Cardiac fibroblast (primary cell): ENCODE data around the gene GFPT2.

Source experiments
- DNase-seq, 2 donors: peaks; one replicate each; pipeline versions ENCODE4 v3.0.0 to v3.0.0-alpha.2; 2010; ENCODE audit warnings: low read depth in 2 of 2
- H3K4me3 ChIP-seq, 2 donors: replicated peaks in 1 of 2; 1 replicate in 1 of 2; 2 replicates in 1 of 2; pipeline ENCODE4 v1.5.1; 2011; ENCODE audit warnings: low read depth in 2 of 2, low read length in 2 of 2, mild to moderate bottlenecking in 2 of 2, moderate library complexity in 1 of 2
- CTCF ChIP-seq: IDR thresholded peaks from one replicate; pipeline ENCODE4 v1.5.1; 2011; ENCODE audit warnings: low read depth, mild to moderate bottlenecking, low read length, inconsistent platforms

The GFPT2 gene

GRCh38 chr5:180395540-180396274 is 42.6 kb upstream of the GFPT2 start:
- TF ChIP-seq CTCF: no peak
- no peak overlapping the region for H3K4me3 ChIP-seq
- DNase-seq: no peak

- no peak for TF ChIP-seq CTCF
- DNase-seq: no peak
- H3K4me3 ChIP-seq: no peak overlapping the region
These were observed 41.0 kb upstream of the GFPT2 start for GRCh38 chr5:180394031-180394636.

- H3K4me3 ChIP-seq: no peak overlapping the region
- no peak for DNase-seq
- TF ChIP-seq CTCF: no peak
These were observed 38.1 kb upstream of the GFPT2 start for GRCh38 chr5:180391276-180391675.

GRCh38 chr5:180390441-180391190 is 37.5 kb upstream of the GFPT2 start:
- no peak overlapping the region for H3K4me3 ChIP-seq
- no peak for TF ChIP-seq CTCF
- DNase-seq: peak in 1 of 2 donors; percentile 16

- H3K4me3 ChIP-seq: no peak overlapping the region
- TF ChIP-seq CTCF: no peak
- peak in 1 of 2 donors; percentile 11 for DNase-seq
These were observed 36.3 kb upstream of the GFPT2 start for GRCh38 chr5:180389252-180390101.

GRCh38 chr5:180387798-180388197 is 34.7 kb upstream of the GFPT2 start:
- no peak overlapping the region for H3K4me3 ChIP-seq
- no peak for TF ChIP-seq CTCF
- no peak for DNase-seq
